HL-60/S4 treated with retinoic acid at 250 ng/mL for 4 days and 3 days (cell line): ENCODE measurements around the gene BROX.
"Not testable (repeated sequence)": the region's sequence is repeated elsewhere in the genome, so short reads cannot be mapped to it uniquely, and the experiment has no call there.

Experiments used
- in situ Hi-C: fragments of 300-500 bp; cut with MboI; formaldehyde crosslinking; loops from 2 replicates; pipeline ENCODE4 v1.7.0; 2022; ENCODE audit warnings: low sequenced_read_pairs

BROX gene

GRCh38 chr1:222730866-222731265 is 18.5 kb downstream of the BROX start:
- in situ Hi-C loops: no loop called here

DNA sequence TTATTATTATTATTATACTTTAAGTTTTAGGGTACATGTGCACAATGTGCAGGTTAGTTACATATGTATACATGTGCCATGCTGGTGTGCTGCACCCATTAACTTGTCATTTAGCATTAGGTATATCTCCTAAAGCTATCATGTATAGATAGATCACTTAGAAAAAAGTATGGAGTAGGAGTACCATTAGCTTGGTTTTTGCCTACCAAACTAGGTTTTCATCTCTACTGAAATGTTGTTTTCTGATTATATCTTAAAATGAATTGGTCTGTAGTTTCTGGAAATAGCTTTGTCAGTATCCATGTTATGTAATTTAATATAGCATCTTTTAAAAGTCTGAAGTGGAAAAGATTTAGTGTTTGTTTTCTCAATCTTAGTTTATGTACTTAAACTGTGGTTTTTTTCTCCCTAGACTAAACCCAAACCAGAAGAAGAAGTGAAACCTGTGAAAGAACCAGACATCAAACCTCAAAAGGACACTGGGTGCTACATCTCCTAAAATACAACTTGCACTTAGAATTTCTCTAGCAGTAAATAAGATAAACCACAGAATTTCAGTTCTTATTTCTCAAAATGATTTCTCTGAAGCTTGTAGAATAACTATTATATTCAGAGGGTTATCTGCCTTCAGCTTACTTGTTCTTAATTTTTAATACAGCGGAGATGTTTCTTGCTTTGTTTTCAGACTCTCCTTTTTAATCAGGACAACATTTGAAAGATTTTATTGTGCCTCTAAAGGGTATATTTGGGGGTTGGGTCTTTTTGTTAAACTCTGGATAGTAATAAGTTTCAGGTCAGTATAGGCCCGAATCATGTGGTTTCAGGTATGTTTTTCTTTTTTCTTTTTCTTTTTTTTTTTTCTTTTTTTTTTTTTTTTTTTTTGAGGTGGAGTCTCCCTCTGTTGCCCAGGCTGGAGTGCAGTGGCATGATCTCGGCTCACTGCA is 20.1 kb downstream of the BROX start:
- in situ Hi-C loops: no loop called here

DNA sequence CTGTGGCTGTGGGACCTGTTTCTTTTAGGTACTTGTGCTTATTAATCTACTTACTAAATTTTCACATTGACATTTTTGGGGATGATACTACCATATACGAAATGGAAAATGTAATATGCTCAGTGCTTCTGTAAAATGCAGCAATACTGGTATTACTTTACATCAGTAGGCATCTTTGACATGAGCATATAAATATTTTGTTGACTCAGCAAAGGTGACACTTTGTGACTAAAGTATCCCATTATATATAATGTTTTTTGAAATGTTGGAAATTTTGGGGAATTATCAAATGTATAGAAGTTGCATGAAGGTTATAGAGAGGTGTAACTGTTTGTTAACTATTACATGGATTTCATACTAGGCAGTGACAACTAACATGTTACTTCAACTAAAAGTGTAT is 22.4 kb downstream of the BROX start:
- in situ Hi-C loops: no loop called here

- in situ Hi-C loops: no loop called here
These were observed 24.1 kb downstream of the BROX start for GRCh38 chr1:222736470-222736869.

DNA sequence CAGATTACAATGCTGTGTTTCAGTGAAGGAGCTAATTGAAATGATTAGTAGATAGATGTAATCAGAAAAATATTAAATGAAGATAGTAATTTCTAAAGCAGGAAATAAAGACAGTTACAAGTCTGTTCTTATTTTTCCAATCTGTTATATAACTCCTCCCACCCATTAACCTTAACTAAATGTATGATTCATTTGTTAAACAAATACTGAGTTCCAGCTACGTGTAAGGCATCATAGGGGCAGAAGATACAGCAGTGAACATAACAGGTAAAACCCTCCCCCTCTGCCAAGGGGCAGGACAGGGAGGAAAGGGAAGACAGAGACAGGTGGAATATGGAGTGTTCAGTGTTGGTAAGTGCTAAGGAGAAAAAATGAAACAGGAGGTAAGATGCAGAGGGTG is 24.6 kb downstream of the BROX start, which contains the start of gene FAM177B:
TSS of gene FAM177B (plus strand) at position 231 of the 400 bp plus-strand sequence. CDS start 9,344 bp downstream, outside the sequence.
- in situ Hi-C loops: no loop called here

DNA sequence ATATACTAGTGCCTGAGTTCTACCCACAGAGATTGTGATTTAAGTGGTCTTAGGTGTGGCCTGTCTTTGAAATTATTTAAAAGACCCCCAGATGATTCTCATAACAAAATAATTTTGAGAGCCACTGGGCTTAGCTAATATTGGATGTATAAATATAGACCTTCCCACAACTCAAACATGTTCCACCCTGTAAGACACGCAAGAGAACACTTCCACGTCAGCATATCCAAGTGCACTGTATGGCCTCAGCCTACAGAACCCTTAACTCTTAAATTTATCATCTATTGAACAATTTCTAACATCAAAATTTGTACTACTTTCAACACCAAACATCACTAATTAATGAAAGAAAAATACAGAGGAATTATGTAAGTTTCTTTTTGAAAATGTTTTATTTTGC is 27.1 kb downstream of the BROX start:
- in situ Hi-C loops: no loop called here

DNA sequence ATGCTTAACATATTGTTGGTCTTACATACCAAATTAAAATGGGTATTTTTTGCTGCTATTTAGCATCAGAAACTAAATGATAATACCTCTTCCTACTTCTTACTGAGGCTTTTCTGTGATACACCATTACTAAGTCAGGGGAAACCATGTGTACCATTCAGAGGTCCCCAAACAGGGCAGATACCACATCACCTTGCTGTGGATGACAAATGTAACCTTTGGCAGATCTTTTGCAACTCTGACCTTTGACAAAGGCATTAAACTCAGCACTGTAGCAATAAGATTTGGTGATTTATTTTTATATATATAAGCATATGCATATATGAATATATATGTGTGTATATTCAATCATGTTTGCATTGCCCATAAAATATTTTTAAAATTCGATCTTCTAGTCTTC is 27.6 kb downstream of the BROX start:
- in situ Hi-C loops: no loop called here

- in situ Hi-C loops: not testable (repeated sequence)
These were observed 29.5 kb downstream of the BROX start for GRCh38 chr1:222741630-222742457.

- in situ Hi-C loops: no loop called here
These were observed 37.6 kb downstream of the BROX start for GRCh38 chr1:222749927-222750326.

GRCh38 chr1:222750651-222751050 is 38.3 kb downstream of the BROX start:
- in situ Hi-C loops: no loop called here

DNA sequence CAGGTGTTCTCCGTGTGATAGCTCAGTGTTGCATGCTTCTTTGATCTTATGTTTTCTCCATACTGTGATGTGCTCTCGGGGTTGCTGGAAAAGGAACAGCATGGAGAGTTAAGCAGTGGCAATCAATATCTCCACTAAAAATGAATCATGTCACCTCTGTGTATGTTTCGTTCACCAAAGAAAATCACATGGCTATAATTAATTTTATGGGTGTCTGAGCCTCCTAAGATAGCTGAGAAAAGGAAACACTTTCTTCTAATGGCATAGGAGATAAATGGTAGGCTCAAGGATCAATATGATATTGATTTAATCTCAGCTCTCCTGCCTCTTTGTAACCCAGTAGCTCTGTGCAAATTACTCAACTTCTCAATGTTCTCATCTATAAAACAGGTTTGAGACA is 38.9 kb downstream of the BROX start:
- in situ Hi-C loops: no loop called here

- in situ Hi-C loops: no loop called here
These were observed 42.2 kb downstream of the BROX start for GRCh38 chr1:222754366-222755139.

DNA sequence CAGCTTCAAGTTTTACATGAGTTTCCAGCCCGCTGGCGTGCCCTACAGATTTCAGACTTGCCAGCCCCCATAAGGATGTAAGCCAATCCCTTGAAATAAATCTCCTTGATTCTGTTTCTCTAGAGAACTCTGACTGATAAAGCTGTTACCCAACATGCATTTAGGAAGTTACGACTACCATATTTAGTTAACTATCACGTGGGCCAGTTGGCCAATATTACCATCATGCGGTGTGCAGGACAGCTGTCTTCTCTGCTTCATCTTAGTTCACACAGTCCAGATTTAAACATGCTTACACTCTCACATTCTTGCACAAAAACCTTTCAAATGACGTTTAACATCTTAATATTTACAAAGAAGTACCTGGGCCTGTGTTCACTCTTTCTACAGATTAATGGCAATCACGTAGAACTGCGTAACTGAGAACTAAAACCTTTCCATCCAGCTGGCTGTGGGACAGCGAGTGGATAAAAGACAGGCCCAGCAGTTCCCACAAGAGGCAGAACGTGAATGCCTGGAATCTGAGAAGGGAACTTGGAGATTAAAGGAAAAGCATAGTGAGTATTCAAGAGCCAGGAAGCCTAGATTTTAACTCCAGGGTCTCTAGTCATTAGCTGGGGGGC is 45.4 kb downstream of the BROX start:
- in situ Hi-C loops: no loop called here

- in situ Hi-C loops: no loop called here
These were observed 47.2 kb downstream of the BROX start for GRCh38 chr1:222759451-222760035.

- in situ Hi-C loops: no loop called here
These were observed 48.7 kb downstream of the BROX start for GRCh38 chr1:222761083-222761482.

DNA sequence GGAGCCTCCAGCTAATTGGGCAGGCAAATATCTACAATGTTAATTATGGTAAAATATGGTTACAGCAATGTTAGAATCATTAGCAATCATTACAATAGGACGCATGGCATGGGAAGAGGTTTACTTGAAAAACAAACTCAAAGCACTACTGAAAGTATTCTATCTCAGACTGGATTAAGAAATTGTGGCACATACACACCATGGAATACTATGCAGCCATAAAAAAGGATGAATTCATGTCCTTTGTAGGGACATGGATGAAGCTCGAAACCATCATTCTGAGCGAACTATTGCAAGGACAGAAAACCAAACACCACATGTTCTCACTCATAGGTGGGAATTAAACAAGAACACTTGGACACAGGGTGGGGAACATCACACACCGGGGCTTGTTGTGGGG is 49.8 kb downstream of the BROX start:
- in situ Hi-C loops: not testable (repeated sequence)

DNA sequence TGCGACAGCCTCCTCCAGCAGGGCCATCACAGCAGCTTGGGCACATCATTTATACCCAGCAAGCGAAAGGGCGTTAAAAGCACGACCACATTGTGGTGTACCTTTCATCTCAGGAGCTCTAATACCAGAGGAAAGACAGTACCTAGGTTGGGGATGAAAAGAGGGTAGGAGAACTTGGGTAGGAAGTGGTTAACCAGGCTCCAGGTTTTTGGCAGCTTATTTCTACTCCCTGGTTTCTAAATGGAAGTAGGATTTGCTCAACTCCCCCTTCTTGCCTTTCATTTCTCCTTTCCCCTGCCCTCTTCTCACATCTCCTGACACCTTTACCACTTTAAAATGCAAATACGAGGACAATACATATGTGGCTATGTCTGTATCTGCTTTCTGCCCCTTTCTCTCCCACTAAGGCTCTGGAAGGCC is 54.8 kb downstream of the BROX start:
- in situ Hi-C loops: no loop called here

GRCh38 chr1:222768592-222768991 is 56.2 kb downstream of the BROX start:
- in situ Hi-C loops: no loop called here

DNA sequence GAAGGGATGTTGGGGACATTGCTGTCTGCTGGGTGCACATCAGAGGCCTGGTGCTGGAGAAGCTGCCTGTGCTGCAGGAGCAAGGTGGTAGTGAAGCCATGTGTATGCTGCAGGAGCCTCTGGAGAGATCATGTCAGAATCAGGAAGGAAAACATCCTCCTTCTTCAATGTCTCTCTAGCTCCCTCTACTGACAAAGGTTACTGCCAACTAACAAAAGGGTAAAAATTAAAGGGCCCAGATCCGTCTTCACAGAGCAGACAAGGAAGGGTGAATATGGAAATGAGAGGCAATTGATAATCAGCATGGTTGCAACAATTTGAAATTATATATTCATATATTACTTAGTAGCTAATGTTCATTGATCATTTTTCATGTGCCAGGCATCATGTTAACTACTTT is 56.8 kb downstream of the BROX start:
- in situ Hi-C loops: no loop called here

DNA sequence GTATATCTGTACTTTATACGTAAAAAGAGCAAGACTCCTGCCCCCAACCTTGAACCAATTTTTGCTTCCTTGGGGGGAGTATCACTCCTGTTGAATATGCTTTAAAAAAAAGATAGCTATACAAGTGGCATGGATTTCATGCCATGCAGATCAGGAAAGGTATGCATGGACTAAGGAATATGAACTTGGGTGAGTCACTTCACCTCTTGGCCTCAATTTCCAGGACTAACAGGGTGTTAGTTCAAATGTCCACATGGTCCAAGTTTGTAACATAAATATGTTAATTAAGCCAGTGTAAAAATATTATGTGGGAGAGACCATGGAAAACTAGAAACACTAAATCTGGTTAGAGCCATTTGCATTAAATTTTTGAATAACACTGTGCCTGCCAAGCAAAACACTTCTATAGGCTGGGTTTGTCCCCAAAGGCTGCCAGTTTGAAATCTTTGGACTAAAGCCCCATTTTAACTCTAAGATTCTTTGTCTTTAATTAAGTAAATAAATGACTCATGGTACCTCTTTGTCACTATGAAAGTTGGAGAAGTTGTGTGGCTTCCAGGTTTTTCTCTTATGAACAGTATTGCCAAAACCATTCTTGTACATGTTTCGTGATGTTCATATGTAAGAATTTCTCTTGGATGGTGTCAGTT is 57.7 kb downstream of the BROX start:
- in situ Hi-C loops: no loop called here
